Adipose tissue (tissue), 3 donors: ENCODE measurements around the gene FAM234A. TPM values are rescaled to one million over a fixed set of nuclear protein-coding genes. Genes with fewer than 3 reads are reported as not detected.
"Not testable (repeated sequence)": the region's sequence is repeated elsewhere in the genome, so short reads cannot be mapped to it uniquely, and the experiment has no call there.

Experiments used
- H3K27ac ChIP-seq: one replicate; pipeline ENCODE4 v1.5.1; 2013; ENCODE audit warnings: low read depth, low read length
- WGBS, 3 donors: extraction: QIAGEN DNeasy Blood & Tissue Kit; methylation state at CpG; one replicate each; pipeline ENCODE4 v1.1.7; 2013; 5-methylcytosine and 5-hydroxymethylcytosine counted together
- polyA plus RNA-seq, 3 donors: library from polyadenylated mRNA; stranded (reverse); fragments of 200-250 nt; gene quantifications; one replicate each; pipeline ENCODE4 v1.2.3, GENCODE V29; 2013
- donor health status: healthy with polysubstance abuse.
- donor health status: Bipolar disorder and iron deficiency.
- donor health status: healthy.

The FAM234A gene, protein sequence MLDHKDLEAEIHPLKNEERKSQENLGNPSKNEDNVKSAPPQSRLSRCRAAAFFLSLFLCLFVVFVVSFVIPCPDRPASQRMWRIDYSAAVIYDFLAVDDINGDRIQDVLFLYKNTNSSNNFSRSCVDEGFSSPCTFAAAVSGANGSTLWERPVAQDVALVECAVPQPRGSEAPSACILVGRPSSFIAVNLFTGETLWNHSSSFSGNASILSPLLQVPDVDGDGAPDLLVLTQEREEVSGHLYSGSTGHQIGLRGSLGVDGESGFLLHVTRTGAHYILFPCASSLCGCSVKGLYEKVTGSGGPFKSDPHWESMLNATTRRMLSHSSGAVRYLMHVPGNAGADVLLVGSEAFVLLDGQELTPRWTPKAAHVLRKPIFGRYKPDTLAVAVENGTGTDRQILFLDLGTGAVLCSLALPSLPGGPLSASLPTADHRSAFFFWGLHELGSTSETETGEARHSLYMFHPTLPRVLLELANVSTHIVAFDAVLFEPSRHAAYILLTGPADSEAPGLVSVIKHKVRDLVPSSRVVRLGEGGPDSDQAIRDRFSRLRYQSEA
- 100 to 1,000 TPM in 1 of 3 donors, 10 to 100 TPM in 2; 41.5 to 108 (median 59.5) TPM for polyA plus RNA-seq

DNA sequence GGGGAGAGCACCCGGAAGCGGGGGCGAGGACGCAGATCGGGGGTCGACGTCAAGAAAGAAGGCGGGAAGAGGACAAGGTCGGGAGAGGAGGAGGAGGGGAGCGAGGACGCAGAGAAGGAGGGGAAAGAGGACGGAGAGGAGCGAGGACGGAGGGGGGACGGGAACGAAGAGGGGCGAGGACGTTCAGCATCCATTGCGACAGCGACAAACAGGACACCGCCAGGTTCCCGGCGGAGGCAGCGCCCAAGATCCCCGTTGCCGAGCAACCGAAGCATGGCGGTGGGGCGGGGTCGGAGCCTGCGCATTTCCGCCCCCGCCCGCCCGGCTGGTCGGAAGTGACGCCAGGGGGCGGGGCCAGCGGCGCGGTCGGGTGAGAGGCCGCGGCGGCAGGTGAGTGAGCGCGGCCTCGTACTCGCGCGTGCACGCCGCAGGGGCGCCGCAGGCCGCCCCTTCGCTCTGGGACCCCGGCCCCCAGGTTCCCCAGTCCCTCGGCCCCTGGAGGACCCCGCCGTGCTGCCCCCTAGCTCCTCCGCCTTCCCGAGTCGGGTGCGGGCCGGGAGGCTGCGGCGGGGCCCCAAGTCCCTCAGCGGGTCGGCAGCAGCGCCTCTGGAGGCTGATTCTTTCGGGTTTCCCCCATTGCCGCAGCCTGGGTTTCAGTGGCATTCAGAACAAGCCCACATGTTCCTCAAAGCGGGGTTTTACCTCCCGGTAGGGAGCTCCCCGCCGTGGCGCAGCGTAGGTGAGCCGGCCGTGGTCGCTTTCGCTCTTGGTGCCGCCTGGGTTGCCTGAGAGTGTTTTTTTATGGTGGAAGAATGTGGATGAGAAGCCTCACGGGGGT is at the start of gene FAM234A:
TSS of gene FAM234A (plus strand) at position 354 of the 838 bp plus-strand sequence. CDS start 19,593 bp downstream, outside the sequence.
- 0% methylated on average over 60 to 85 of the region's 85 CpGs for WGBS, 3 donors
- peak within 1 kb of the TSS; percentile 44 for H3K27ac ChIP-seq

DNA sequence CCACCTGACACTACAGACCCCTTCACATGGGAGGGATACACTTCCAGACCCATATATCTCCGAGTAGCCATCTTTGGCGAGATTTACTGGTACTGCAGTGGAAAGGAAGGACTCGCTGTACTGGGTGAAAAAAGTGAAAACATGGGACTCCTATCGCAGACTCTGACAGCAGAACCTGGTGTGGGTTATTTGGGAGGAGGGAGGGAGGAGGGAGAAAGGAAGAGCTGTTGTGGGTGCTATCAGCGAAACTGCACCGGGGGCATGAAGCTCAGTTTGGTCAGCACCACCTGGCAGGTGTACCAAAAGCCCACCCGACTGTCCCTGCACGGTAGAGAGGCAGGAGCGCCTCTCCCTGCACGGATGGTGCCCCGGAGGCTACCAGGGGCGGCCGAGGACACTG is 49.4 kb upstream of the FAM234A start:
- 83 to 88% (median 85%) methylated on average over 12 to 13 of the region's 13 CpGs for WGBS, 3 donors
- no peak overlapping the region for H3K27ac ChIP-seq

DNA sequence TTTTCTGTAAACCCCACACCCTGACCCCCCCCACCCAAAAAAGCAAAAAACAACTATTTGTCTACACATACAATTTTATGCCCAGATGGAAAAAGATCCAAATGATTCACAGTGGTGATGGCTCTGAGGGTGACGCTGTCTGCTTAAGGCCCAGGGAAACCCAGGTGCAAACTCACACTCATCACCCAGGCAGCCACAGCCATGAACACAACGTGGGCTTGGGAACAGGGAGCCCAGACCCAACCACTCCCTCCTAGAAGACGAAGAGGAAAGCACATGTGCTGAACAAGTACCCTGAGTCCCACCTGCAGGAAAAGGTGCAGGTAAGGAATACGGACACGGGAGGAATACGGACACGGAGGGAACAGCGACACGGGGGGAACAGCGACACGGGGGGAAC is 48.9 kb upstream of the FAM234A start:
- no peak overlapping the region for H3K27ac ChIP-seq
- whole genome bisulfite sequencing, 3 donors: 83 to 89% (median 88%) methylated on average over 10 to 11 of the region's 11 CpGs

DNA sequence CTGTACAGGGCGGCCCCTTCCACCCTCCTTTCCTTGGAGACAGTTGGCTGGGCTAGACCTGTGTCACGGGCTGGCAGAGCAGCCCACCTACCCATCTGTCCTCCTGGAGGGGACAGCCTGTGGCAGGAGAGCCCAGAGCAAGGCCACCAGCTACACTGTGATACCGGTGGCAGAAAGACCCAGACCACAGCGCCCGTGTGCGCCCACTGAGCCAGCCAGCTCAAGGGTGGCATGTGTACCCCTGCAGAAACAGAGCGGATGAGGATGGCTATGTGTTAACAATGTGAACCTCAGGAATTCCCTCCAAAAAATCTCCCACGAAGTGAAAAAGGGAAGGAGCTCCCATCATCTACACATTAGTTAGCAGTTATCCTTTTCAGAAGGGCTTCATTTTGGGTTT is 47.3 kb upstream of the FAM234A start:
- 94 to 98% (median 98%) methylated on average over 8 of the region's 8 CpGs for WGBS, 3 donors
- H3K27ac ChIP-seq: no peak overlapping the region

DNA sequence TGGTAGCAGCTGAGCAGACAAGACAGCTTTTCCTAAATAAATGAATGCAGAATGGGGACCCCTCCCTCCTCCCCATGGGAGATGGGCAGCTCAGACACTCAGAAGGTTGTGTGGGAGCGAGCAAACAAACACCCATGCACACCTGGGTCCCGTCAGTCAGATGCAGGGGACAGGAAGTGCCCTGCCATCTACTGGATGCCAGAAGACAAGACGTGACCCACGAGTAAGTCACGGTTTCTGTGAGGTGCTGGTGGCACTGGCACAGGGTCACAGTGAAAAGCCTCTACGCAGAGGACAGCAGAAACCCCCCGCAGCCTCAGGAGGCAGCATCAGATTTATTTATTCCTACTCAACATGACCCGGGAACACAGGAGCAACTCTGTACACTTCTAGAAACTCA is 45.9 kb upstream of the FAM234A start:
- H3K27ac ChIP-seq: no peak overlapping the region
- 68 to 82% (median 74%) methylated on average over 8 of the region's 8 CpGs for WGBS, 3 donors

DNA sequence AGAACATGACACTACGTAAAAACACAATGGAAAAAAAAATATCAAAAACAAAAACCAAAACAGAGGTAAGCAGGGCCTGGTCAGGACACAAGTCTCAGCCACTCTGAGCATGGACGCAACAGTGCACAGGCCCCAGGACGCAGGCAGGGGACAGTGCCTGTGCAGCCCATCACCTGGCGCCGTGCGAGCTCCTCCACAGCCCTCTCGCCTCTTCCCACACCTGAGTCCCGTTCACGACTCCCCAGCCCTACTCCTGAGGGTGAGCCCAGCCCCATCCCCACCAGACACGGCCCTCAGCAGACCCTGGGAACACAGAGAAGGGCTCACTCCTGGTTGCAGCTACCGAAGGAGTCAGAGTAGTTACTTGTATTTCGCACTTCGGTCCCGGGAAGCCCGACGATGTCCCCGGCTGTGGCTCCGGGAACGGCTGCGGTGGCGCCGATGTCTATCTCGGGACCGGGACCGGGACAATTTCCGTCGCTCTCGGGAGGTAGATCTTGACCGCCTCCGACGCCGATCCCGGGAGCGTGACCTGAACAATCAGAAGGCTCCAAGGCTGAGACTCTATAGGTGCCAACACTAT is 44.9 kb upstream of the FAM234A start:
- H3K27ac ChIP-seq: no peak overlapping the region
- WGBS, 3 donors: 92 to 95% (median 95%) methylated on average over 34 of the region's 34 CpGs

DNA sequence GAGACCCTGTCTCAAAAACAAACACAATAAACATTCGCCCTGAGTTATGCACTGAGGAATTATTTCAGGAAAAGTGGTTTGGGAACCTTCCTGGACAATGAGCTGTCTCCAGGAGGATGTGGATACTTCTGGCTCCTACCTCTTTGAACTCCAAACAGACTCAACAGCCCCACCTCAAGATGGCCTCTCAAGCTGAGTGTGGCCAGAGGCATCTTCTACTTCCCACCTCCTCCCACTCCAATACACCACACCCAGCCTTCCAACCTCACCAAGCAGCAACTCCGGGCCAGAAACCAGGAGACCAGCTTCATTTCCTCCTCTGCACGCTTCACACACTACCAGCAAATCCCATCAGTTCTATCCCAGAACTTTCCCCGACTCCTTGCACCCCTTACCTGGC is 42.8 kb upstream of the FAM234A start:
- H3K27ac ChIP-seq: no peak overlapping the region
- 84 to 90% (median 86%) methylated on average over 4 of the region's 4 CpGs for whole genome bisulfite sequencing, 3 donors

DNA sequence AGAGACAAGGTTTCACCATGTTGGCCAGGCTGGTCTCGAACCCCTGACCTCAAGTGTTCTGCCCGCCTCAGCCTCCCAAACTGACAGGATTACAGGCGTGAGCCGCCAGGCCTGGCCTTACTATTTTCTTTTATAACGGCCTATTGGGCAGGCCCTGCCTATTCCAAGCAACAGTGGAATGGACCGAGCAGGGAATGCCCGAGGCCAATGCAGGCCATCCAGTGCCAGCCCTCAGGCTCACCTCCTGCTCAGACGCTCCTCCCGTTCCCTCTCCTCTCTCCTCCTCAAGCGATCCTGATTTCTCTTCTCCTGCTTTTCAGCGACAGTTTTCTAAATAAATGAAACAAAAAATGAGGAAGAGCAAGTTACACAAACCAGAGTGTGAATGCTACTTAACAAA is 41.9 kb upstream of the FAM234A start:
- WGBS, 3 donors: 93 to 96% (median 95%) methylated on average over 11 of the region's 11 CpGs

DNA sequence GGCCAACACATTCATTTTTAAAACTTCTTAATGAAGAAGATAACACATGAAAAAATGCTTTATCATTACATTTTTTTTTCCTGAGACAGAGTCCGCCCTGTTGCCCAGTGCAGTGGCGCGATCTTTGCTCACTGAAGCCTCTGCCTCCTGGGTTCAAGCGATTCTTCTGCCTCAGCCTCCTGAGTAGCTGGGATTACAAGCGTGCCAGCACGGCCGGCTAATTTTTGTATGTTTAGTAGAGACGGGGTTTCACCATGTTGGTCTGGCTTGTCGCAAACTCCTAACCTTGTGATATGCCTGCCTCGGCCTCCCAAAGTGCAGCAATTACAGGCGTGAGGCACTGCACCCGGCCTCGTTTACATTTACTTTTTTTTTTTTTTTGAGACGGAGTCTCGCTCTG is 41.2 kb upstream of the FAM234A start:
- 92 to 94% (median 93%) methylated on average over 13 to 15 of the region's 15 CpGs for WGBS, 3 donors
- H3K27ac ChIP-seq: no peak overlapping the region

More for the DNA sequence above, 41.9 kb upstream of the FAM234A start:
- H3K27ac ChIP-seq: no peak overlapping the region

DNA sequence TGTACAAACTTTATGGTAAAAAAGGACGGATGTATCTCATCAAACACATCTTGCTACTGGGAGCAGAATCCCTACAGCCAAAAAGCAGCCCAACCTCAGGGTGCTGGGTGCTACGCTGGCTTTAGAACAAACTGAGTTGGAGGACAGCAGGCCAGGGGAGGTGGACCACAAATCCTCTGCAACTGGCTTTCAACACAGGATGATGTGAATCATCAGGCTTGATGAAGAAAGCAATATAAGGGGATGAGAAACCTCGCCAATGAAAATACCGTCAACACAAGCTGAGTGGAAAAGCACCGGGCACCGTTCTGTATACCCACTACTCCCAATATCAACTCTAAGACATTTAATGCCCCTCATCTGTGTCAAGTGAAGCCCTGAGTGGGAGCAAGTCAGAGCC is 40.1 kb upstream of the FAM234A start:
- WGBS, 3 donors: 86 to 97% (median 90%) methylated on average over 6 of the region's 6 CpGs
- no peak overlapping the region for H3K27ac ChIP-seq

DNA sequence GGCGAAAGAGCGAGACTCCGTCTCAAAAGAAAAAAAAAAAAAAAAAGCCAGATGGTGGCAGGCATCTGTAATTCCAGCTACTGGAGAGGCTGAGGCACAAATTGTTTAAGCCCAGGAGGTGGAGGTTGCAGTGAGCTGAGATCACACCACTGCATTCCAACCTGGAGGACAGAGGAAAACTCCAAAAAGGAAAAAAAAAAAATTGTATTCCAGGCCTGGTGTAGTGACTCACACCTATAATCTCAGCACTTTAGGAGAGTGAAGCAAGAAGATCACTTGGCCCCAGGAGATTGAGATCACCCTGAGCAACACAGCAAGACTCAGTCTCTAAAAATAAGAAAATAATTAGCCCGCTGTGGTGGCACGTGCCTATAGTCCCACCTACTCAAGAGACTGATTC is 34.2 kb upstream of the FAM234A start:
- WGBS, 3 donors: 92 to 99% (median 93%) methylated on average over 5 of the region's 5 CpGs

DNA sequence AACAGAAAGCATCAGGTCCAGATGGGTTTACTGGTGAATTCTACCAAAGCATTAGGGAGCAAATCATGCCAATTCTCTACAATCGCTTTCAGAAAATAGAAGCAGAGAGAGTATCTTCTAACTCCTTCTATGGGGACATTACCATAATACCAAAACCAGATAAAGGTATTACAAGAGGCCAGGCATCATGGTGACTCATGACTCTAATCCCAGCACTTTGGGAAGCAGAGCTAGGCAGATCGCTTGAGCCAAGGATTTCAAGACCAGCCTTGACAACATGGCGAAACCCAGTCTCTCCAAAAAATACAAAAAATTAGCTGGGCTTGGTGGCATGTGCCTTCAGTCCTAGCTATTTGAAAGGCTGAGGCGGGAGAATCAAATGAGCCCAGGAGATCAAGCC is 31.4 kb upstream of the FAM234A start:
- 91 to 98% (median 96%) methylated on average over 4 of the region's 4 CpGs for WGBS, 3 donors
- H3K27ac ChIP-seq: no peak overlapping the region

More for the DNA sequence above, 34.2 kb upstream of the FAM234A start:
- H3K27ac ChIP-seq: no peak overlapping the region

DNA sequence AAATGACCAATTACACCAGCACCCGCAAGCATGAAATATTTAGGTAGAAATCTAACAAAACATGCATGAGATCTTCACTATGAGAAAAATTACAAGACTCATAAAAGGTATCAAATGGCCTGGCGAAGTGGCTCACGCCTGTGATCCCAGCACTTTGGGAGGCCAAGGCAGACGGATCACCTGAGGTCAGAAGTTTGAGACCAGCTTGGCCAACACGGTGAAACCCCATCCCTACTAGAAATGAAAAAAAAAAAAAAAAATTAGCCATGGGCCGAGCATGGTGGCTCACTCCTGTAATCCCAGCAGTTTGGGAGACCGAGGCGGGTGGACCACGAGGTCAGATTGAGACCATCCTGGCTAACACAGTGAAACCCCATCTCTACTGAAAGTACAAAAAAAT is 30.6 kb upstream of the FAM234A start:
- not testable (repeated sequence) for H3K27ac ChIP-seq
- 91 to 96% (median 94%) methylated on average over 9 of the region's 9 CpGs for WGBS, 3 donors

DNA sequence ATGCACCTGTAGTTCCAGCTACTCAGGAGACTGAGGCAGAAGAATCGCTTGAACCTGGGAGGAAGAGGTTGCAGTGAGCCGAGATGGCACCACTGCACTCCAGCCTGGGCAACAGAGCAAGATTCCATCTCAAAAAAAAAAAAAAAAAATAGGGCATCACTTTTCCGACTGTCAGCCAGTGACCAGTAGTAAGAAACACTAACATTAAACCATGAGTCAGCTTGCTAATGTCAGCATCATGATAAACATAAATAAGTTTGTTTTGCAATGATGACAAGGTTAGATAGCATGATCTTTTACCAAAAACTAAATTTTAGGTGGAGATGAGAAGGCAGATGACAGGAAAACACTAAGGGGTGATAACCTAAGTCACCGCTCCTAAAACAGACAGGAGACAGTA is 25.3 kb upstream of the FAM234A start:
- 86 to 96% (median 95%) methylated on average over 4 of the region's 4 CpGs for WGBS, 3 donors
- not testable (repeated sequence) for H3K27ac ChIP-seq

DNA sequence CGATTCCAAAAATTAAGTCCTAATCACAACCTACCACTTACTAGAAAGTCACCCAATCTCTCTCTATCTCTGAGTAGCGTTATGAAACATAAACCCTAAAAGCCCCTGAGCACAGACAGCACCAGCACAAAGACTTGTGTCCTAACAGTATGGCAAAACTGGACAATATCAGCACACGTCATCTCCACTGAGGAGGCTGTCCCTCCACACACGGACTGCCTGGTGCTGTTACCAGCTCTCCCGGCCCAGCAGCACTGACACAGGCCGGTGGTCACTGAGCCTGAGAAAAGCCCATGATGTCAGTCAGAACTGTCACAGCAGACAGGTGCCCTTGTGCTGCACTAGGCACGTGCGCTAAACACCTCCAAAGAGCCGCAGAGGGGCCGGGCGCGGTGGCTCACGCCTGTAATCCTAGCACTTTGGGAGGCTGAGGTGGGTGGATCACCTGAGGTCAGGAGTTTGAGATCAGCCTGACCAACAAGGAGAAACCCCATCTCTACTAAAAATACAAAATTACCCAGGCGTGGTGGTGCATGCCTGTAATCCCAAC is 22.9 kb upstream of the FAM234A start:
- 87 to 91% (median 87%) methylated on average over 14 of the region's 14 CpGs for WGBS, 3 donors
- H3K27ac ChIP-seq: not testable (repeated sequence)

DNA sequence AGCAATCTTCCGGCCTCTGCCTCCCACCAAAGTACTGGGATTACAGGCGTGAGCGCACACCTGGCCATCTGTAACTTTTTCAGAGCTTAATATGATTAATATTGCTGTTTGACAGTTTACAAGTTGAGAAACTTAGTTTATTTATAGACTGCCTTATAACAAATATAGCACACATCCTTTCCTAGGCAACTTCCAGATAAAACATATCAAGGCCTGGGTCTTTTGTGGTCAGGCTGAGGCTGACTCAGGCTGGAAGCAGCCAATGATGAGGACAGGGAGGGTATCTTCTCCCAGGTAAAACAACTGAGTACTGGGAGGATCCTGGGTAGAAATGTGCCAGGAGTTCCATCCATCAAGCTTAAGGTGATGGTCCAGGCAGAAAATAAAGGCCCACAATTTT is 21.6 kb upstream of the FAM234A start:
- H3K27ac ChIP-seq: no peak overlapping the region
- 72 to 98% (median 92%) methylated on average over 3 of the region's 3 CpGs for WGBS, 3 donors

DNA sequence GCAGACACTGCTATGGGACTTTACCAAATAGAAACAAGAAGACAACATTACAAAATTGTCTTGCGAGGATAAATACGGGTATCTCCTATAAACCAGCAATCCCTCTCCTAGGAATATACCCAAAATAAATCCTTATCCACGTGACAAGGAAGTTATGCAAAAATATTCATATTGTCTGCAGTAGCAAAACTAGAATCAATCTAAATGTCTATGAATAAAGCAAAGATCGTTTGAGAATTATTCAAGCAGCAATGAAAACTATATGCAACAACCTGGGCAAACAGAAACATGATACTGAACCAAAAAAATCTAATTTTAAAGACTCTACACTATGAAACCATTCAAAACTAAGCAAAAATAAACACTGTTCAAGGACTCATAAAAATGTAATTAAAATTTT is 14.6 kb upstream of the FAM234A start:
- H3K27ac ChIP-seq: no peak overlapping the region
- 64 to 79% (median 72%) methylated on average over 4 of the region's 4 CpGs for WGBS, 3 donors

DNA sequence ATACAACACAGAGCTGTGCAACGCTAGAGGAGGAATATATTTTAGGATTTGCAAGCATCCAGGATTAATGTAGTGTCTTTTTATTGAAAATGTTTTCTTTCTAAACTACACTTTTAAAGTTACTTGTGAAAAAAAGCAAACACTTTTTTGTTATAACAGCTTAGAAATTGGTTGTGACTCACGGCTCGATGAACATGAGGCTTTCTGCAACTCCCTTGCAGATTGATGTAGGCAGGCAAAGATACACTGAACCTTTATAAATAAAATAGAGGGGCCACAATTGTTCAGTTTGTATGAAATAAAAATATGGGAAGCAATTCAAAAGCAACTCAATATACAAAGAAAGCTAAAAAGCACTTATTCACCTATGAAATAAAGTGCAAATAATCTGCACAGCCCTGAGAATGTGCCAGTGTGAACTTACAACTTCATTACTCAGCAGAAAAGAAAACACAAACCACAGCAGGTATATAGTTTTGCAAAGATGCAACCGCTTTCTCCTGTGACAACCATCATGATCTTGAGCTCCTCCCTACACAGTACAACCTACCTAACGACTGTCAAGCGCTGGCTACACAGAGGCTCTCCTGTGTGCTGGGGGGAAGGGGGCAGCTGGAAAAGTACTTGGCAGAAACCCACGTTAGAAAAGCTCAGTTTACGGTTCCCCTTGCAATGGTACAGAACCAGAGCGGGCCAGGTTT is 6.3 kb upstream of the FAM234A start:
- no peak overlapping the region for H3K27ac ChIP-seq
- WGBS, 3 donors: 13 to 22% (median 19%) methylated on average over 9 of the region's 9 CpGs
